ENCODE measurements around the gene ICE2. TPM values are rescaled to one million over a fixed set of nuclear protein-coding genes. Genes with fewer than 3 reads are reported as not detected.
A peak's percentile ranks its signal among the peaks of the same experiment; 100 is the strongest.

ICE2 gene
- total and polyA plus RNA-seq, 2 experiments from 2014 or later: 64.2 to 64.3 TPM

- no peak for TF ChIP-seq CTCF (conservative IDR thresholded peaks at IDR 0.05; ENCODE audit: low read depth in 2 of 2)
- no peak for TF ChIP-seq ZNF114 (CRISPR knock-in tag; IDR thresholded peaks at IDR 0.05)
- no peak for TF ChIP-seq STAT1 (IDR thresholded peaks at IDR 0.05; ENCODE audit: unreplicated experiment)
Measured at GRCh38 chr15:60391722-60392315, 87.1 kb downstream of the ICE2 start (continued).

GRCh38 chr15:60390871-60391501, 88.0 kb downstream of the ICE2 start:
- peaks cover 97% of the 10 kb centered on the region for H3K79me2 ChIP-seq (replicated peaks; ENCODE audit: insufficient read depth)
- peaks cover 28% of the 10 kb centered on the region; the same call in 1 of the 2 replicates for H4K20me1 ChIP-seq (replicated peaks; ENCODE audit: insufficient read depth)
- Mint-ChIP-seq H3K36me3 (ENCODE audit: low read depth) (no peaks in the 10 kb centered on the region; the same call in 1 of the 3 replicates), H3K27ac (no peak overlapping the region), H3K27me3 (ENCODE audit: insufficient read depth, low read depth, poor library complexity) (peaks cover under 1% of the 10 kb centered on the region), H3K9me3 (no peaks in the 10 kb centered on the region), H3K4me1 (peaks cover 53% of the 10 kb centered on the region), H3K4me3 (no peak overlapping the region)
- peaks cover 51% of the 10 kb centered on the region for H3K4me1 ChIP-seq (ENCODE audit: insufficient read depth)
- H3K36me3 ChIP-seq (ENCODE audit: insufficient read depth): no peaks in the 10 kb centered on the region
- H3K27me3 ChIP-seq (ENCODE audit: insufficient read depth): no peaks in the 10 kb centered on the region
- H3K27ac ChIP-seq (ENCODE audit: low read depth): 0 out of 2 replicates have a peak overlapping the region, but pooled peaks have one; percentile 42
- no peaks in the 10 kb centered on the region for H3F3A ChIP-seq (replicated peaks; ENCODE audit: low read depth)
- no peak overlapping the region for H2AFZ ChIP-seq
- no peak overlapping the region for H3K4me3 ChIP-seq
- no peaks in the 10 kb centered on the region for H3K9me2 ChIP-seq (ENCODE audit: insufficient read depth)
- H3K4me2 ChIP-seq: peak overlapping the region; percentile 35
- ATAC-seq: peak; percentile 84
- peak; percentile 61 for DNase-seq (ENCODE audit: low spot score)
- TF ChIP-seq CREB1 (CRISPR knock-in tag; IDR thresholded peaks at IDR 0.05; ENCODE audit: low read depth) (no peak), EZH2 (IDR thresholded peaks at IDR 0.05; ENCODE audit: low read depth, unreplicated experiment) (no peak), POLR2AphosphoS5 (IDR thresholded peaks at IDR 0.05; ENCODE audit: low read depth) (no peak), JUNB (IDR thresholded peaks at IDR 0.05; ENCODE audit: unreplicated experiment) (no peak), STAT1 (IDR thresholded peaks at IDR 0.05; ENCODE audit: unreplicated experiment) (no peak), ZNF331 (CRISPR knock-in tag; IDR thresholded peaks at IDR 0.05; ENCODE audit: low read depth) (no peak), ETS1 (IDR thresholded peaks at IDR 0.05) (no peak), REST (IDR thresholded peaks at IDR 0.05; ENCODE audit: unreplicated experiment) (no peak), ZNF114 (CRISPR knock-in tag; IDR thresholded peaks at IDR 0.05) (no peak), NANOG (IDR thresholded peaks at IDR 0.05; ENCODE audit: borderline replicate concordance) (no peak), CTCF (conservative IDR thresholded peaks at IDR 0.05; ENCODE audit: low read depth in 2 of 2) (no peak), EZH2phosphoT487 (IDR thresholded peaks at IDR 0.05; ENCODE audit: unreplicated experiment) (no peak)

All from GM23338 (cell line).